WTC11 (cell line): ENCODE measurements around the gene SEMA3C. TPM values are rescaled to one million over a fixed set of nuclear protein-coding genes. Genes with fewer than 3 reads are reported as not detected.

Experiments
- ATAC-seq: fragments of 200-7000 bp; cut with Tn5 transposase; 2 replicates; pipeline ENCODE4 v1.10.0; 2021; ENCODE audit warnings: mild to moderate bottlenecking, moderate library complexity
- CTCF ChIA-PET: fragments of 300-600 bp; sonication (Branson Sonifier 250); formaldehyde crosslinking; loops from one replicate; lab custom pipeline; 2021; ENCODE audit warnings: antibody characterized with exemption; lab: Charles Lee
- POLR2A ChIA-PET: fragments of 350-600 bp; sonication (Branson Sonifier 250); formaldehyde crosslinking; loops from one replicate; lab custom pipeline; 2021; ENCODE audit warnings: antibody characterized with exemption; lab: Charles Lee
- DNase-seq: peaks from one replicate; pipeline ENCODE4 v3.0.0; 2021; ENCODE audit warnings: low spot score
- H3K27ac Mint-ChIP-seq: 2 replicates; pipeline ENCODE4 v1.8.0; 2021; ENCODE audit warnings: mixed read lengths
- H3K27me3 Mint-ChIP-seq: 2 replicates; pipeline ENCODE4 v1.8.0; 2021; ENCODE audit warnings: low read depth, mild to moderate bottlenecking, moderate library complexity, mixed read lengths
- H3K36me3 Mint-ChIP-seq: 2 replicates; pipeline ENCODE4 v1.8.0; 2021; ENCODE audit warnings: mixed read lengths
- H3K4me1 Mint-ChIP-seq: 2 replicates; pipeline ENCODE4 v1.8.0; 2022; ENCODE audit warnings: mixed read lengths
- H3K4me3 Mint-ChIP-seq: 2 replicates; pipeline ENCODE4 v1.8.0; 2021; ENCODE audit warnings: mild to moderate bottlenecking, moderate library complexity, mixed read lengths
- H3K9me3 Mint-ChIP-seq: 2 replicates; pipeline ENCODE4 v1.8.0; 2021; ENCODE audit warnings: mixed read lengths
- GRHL2 ChIP-seq: fragments of 250-450 bp; sonication (Bioruptor Pico); IDR thresholded peaks from 2 replicates; pipeline ENCODE4 v1.8.0; 2022; ENCODE audit warnings: mild to moderate bottlenecking, moderate library complexity; ENCODE audit not compliant: insufficient replicate concordance, severe bottlenecking
- JUN ChIP-seq: sonication (generic); formaldehyde crosslinking; IDR thresholded peaks from 2 replicates; pipeline ENCODE4 v1.8.0; 2023; ENCODE audit warnings: mild to moderate bottlenecking, missing genetic modification reagents
- NFYB ChIP-seq: sonication (generic); formaldehyde crosslinking; conservative IDR thresholded peaks from 2 replicates; pipeline ENCODE4 v1.8.0; 2022; ENCODE audit warnings: low read depth, missing genetic modification reagents
- NR2C2 ChIP-seq: sonication (generic); formaldehyde crosslinking; IDR thresholded peaks from 2 replicates; pipeline ENCODE4 v1.8.0; 2022; ENCODE audit warnings: mild to moderate bottlenecking, missing genetic modification reagents
- OVOL2 ChIP-seq: fragments of 250-450 bp; sonication (Bioruptor Pico); IDR thresholded peaks from 2 replicates; pipeline ENCODE4 v1.9.0; 2021; ENCODE audit warnings: mild to moderate bottlenecking, borderline replicate concordance
- SP1 ChIP-seq: sonication (generic); formaldehyde crosslinking; conservative IDR thresholded peaks from 2 replicates; pipeline ENCODE4 v1.8.1; 2022; ENCODE audit warnings: missing genetic modification reagents
- TP53 ChIP-seq: sonication (generic); formaldehyde crosslinking; IDR thresholded peaks from 2 replicates; pipeline ENCODE4 v1.8.1; 2023; ENCODE audit warnings: mild to moderate bottlenecking, missing genetic modification reagents
- ZNF121 ChIP-seq: sonication (generic); formaldehyde crosslinking; IDR thresholded peaks from 2 replicates; pipeline ENCODE4 v1.8.0; 2023; ENCODE audit warnings: missing genetic modification reagents
- ZNF232 ChIP-seq: sonication (generic); formaldehyde crosslinking; IDR thresholded peaks from 2 replicates; pipeline ENCODE4 v1.8.0; 2022; ENCODE audit warnings: mild to moderate bottlenecking, missing genetic modification reagents
- ZNF416 ChIP-seq: fragments of 250-450 bp; sonication (Bioruptor Pico); IDR thresholded peaks from 2 replicates; pipeline ENCODE4 v1.9.0; 2021; ENCODE audit warnings: mild to moderate bottlenecking, inconsistent platforms
- ZNF671 ChIP-seq: fragments of 250-450 bp; sonication (Bioruptor Pico); IDR thresholded peaks from 2 replicates; pipeline ENCODE4 v1.8.0; 2021; ENCODE audit warnings: mild to moderate bottlenecking
- total RNA-seq: library from RNA; stranded (reverse); gene quantifications from 3 replicates; pipeline ENCODE4 v1.2.3, GENCODE V29; 2021
- TF ChIP-seq, protein P1 (sequence below): sonication (generic); formaldehyde crosslinking; IDR thresholded peaks from 2 replicates; pipeline ENCODE4 v1.8.1; 2023; ENCODE audit warnings: mild to moderate bottlenecking, missing genetic modification reagents
- TF ChIP-seq, protein P2 (sequence below): sonication (generic); formaldehyde crosslinking; IDR thresholded peaks from 2 replicates; pipeline ENCODE4 v1.8.0; 2022; ENCODE audit warnings: mild to moderate bottlenecking, missing genetic modification reagents
- TF ChIP-seq, protein P3 (sequence below): fragments of 250-450 bp; sonication (Bioruptor Pico); IDR thresholded peaks from 2 replicates; pipeline ENCODE4 v2.1.2; 2022; ENCODE audit warnings: mild to moderate bottlenecking, moderate library complexity
- TF ChIP-seq, protein P4 (sequence below): fragments of 250-450 bp; sonication (Bioruptor Pico); IDR thresholded peaks from 2 replicates; pipeline ENCODE4 v1.9.0; 2021; ENCODE audit warnings: mild to moderate bottlenecking
- TF ChIP-seq, protein P5 (sequence below): fragments of 250-450 bp; sonication (Bioruptor Pico); IDR thresholded peaks from 2 replicates; pipeline ENCODE4 v1.9.0; 2021; ENCODE audit warnings: mild to moderate bottlenecking, borderline replicate concordance
- TF ChIP-seq, protein P6 (sequence below): sonication (generic); formaldehyde crosslinking; IDR thresholded peaks from 2 replicates; pipeline ENCODE4 v1.8.0; 2022; ENCODE audit warnings: mild to moderate bottlenecking, missing genetic modification reagents
- TF ChIP-seq, protein P7 (sequence below): sonication (generic); formaldehyde crosslinking; IDR thresholded peaks from 2 replicates; pipeline ENCODE4 v1.8.1; 2022; ENCODE audit warnings: low read depth, mild to moderate bottlenecking, moderate library complexity, missing genetic modification reagents, borderline replicate concordance
- TF ChIP-seq, protein P8 (sequence below): sonication (generic); formaldehyde crosslinking; IDR thresholded peaks from 2 replicates; pipeline ENCODE4 v1.8.1; 2023; ENCODE audit warnings: mild to moderate bottlenecking, missing genetic modification reagents, borderline replicate concordance

The SEMA3C gene
- total RNA-seq, 1 experiment from 2014 or later: 2.1 TPM

DNA sequence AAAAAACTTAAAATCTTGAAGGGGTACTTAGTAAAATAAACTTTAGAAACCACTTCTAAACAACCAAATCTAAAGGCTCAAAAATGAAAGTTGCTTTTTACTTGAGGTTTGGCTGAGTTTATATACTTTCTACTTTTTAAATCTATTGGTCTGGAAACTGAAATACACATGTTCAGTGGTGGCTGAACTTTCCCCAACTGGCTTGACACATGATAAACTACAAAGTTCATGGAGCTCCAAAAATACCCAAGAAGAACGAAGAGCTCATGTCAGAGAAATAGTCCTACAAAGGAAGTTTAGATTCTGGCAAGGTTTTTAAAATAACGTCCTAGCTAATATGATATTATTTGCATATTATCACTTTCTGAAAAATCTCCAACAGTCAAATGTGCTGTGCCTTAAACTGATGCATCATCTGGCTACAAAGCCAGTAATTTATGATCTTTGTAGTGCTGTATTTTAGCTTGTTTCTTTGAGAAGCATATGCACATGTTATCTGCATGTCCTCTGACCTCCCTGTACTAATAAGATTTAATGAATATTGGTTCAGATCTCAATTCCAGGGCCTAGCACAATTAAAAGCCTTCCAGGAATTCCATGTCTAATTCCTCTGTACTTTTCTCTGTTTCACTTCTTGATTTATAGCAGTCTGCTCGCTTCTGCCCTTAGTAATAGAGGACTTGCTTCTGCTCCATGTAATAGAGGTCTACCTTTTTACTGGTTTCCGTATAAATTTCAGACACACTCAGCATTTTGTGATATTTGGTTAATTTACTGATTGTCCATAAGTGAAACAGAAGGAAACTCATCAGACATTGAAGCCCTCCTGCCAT, 28.2 kb downstream of the SEMA3C start:
- no peak for ATAC-seq
- H3K36me3 Mint-ChIP-seq: no peaks in the 10 kb centered on the region
- CTCF ChIA-PET: no interaction called here

More for the DNA sequence above, 28.2 kb downstream of the SEMA3C start:
- POLR2A ChIA-PET: no interaction called here
- no peaks in the 10 kb centered on the region for H3K27me3 Mint-ChIP-seq
- no peak overlapping the region for H3K4me3 Mint-ChIP-seq
- peaks cover 4% of the 10 kb centered on the region for H3K4me1 Mint-ChIP-seq
- DNase-seq: no peak
- H3K9me3 Mint-ChIP-seq: no peaks in the 10 kb centered on the region
- TF ChIP-seq OVOL2 (CRISPR knock-in tag): no peak
- TF ChIP-seq, protein P1, sequence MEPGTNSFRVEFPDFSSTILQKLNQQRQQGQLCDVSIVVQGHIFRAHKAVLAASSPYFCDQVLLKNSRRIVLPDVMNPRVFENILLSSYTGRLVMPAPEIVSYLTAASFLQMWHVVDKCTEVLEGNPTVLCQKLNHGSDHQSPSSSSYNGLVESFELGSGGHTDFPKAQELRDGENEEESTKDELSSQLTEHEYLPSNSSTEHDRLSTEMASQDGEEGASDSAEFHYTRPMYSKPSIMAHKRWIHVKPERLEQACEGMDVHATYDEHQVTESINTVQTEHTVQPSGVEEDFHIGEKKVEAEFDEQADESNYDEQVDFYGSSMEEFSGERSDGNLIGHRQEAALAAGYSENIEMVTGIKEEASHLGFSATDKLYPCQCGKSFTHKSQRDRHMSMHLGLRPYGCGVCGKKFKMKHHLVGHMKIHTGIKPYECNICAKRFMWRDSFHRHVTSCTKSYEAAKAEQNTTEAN: no peak
- TF ChIP-seq, protein P2, sequence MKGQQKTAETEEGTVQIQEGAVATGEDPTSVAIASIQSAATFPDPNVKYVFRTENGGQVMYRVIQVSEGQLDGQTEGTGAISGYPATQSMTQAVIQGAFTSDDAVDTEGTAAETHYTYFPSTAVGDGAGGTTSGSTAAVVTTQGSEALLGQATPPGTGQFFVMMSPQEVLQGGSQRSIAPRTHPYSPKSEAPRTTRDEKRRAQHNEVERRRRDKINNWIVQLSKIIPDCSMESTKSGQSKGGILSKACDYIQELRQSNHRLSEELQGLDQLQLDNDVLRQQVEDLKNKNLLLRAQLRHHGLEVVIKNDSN (CRISPR knock-in tag): no peak
- no peak for TF ChIP-seq ZNF671 (CRISPR knock-in tag)
- TF ChIP-seq, protein P3, sequence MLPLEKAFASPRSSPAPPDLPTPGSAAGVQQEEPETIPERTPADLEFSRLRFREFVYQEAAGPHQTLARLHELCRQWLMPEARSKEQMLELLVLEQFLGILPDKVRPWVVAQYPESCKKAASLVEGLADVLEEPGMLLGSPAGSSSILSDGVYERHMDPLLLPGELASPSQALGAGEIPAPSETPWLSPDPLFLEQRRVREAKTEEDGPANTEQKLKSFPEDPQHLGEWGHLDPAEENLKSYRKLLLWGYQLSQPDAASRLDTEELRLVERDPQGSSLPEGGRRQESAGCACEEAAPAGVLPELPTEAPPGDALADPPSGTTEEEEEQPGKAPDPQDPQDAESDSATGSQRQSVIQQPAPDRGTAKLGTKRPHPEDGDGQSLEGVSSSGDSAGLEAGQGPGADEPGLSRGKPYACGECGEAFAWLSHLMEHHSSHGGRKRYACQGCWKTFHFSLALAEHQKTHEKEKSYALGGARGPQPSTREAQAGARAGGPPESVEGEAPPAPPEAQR (CRISPR knock-in tag): no peak
- TF ChIP-seq NFYB (CRISPR knock-in tag): no peak
- no peak for TF ChIP-seq ZNF232 (CRISPR knock-in tag)
- TF ChIP-seq, protein P4, sequence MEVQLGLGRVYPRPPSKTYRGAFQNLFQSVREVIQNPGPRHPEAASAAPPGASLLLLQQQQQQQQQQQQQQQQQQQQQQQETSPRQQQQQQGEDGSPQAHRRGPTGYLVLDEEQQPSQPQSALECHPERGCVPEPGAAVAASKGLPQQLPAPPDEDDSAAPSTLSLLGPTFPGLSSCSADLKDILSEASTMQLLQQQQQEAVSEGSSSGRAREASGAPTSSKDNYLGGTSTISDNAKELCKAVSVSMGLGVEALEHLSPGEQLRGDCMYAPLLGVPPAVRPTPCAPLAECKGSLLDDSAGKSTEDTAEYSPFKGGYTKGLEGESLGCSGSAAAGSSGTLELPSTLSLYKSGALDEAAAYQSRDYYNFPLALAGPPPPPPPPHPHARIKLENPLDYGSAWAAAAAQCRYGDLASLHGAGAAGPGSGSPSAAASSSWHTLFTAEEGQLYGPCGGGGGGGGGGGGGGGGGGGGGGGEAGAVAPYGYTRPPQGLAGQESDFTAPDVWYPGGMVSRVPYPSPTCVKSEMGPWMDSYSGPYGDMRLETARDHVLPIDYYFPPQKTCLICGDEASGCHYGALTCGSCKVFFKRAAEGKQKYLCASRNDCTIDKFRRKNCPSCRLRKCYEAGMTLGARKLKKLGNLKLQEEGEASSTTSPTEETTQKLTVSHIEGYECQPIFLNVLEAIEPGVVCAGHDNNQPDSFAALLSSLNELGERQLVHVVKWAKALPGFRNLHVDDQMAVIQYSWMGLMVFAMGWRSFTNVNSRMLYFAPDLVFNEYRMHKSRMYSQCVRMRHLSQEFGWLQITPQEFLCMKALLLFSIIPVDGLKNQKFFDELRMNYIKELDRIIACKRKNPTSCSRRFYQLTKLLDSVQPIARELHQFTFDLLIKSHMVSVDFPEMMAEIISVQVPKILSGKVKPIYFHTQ (CRISPR knock-in tag): no peak
- no peak for TF ChIP-seq TP53
- no peak for TF ChIP-seq ZNF416 (CRISPR knock-in tag)
- TF ChIP-seq, protein P5, sequence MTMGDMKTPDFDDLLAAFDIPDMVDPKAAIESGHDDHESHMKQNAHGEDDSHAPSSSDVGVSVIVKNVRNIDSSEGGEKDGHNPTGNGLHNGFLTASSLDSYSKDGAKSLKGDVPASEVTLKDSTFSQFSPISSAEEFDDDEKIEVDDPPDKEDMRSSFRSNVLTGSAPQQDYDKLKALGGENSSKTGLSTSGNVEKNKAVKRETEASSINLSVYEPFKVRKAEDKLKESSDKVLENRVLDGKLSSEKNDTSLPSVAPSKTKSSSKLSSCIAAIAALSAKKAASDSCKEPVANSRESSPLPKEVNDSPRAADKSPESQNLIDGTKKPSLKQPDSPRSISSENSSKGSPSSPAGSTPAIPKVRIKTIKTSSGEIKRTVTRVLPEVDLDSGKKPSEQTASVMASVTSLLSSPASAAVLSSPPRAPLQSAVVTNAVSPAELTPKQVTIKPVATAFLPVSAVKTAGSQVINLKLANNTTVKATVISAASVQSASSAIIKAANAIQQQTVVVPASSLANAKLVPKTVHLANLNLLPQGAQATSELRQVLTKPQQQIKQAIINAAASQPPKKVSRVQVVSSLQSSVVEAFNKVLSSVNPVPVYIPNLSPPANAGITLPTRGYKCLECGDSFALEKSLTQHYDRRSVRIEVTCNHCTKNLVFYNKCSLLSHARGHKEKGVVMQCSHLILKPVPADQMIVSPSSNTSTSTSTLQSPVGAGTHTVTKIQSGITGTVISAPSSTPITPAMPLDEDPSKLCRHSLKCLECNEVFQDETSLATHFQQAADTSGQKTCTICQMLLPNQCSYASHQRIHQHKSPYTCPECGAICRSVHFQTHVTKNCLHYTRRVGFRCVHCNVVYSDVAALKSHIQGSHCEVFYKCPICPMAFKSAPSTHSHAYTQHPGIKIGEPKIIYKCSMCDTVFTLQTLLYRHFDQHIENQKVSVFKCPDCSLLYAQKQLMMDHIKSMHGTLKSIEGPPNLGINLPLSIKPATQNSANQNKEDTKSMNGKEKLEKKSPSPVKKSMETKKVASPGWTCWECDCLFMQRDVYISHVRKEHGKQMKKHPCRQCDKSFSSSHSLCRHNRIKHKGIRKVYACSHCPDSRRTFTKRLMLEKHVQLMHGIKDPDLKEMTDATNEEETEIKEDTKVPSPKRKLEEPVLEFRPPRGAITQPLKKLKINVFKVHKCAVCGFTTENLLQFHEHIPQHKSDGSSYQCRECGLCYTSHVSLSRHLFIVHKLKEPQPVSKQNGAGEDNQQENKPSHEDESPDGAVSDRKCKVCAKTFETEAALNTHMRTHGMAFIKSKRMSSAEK (CRISPR knock-in tag): no peak
- TF ChIP-seq, protein P6, sequence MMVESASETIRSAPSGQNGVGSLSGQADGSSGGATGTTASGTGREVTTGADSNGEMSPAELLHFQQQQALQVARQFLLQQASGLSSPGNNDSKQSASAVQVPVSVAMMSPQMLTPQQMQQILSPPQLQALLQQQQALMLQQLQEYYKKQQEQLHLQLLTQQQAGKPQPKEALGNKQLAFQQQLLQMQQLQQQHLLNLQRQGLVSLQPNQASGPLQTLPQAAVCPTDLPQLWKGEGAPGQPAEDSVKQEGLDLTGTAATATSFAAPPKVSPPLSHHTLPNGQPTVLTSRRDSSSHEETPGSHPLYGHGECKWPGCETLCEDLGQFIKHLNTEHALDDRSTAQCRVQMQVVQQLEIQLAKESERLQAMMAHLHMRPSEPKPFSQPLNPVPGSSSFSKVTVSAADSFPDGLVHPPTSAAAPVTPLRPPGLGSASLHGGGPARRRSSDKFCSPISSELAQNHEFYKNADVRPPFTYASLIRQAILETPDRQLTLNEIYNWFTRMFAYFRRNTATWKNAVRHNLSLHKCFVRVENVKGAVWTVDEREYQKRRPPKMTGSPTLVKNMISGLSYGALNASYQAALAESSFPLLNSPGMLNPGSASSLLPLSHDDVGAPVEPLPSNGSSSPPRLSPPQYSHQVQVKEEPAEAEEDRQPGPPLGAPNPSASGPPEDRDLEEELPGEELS (CRISPR knock-in tag): no peak
- no peak for TF ChIP-seq SP1 (CRISPR knock-in tag)
- no peak for TF ChIP-seq GRHL2 (CRISPR knock-in tag)
- no peak for TF ChIP-seq NR2C2
- TF ChIP-seq JUN (CRISPR knock-in tag): no peak
- TF ChIP-seq, protein P7, sequence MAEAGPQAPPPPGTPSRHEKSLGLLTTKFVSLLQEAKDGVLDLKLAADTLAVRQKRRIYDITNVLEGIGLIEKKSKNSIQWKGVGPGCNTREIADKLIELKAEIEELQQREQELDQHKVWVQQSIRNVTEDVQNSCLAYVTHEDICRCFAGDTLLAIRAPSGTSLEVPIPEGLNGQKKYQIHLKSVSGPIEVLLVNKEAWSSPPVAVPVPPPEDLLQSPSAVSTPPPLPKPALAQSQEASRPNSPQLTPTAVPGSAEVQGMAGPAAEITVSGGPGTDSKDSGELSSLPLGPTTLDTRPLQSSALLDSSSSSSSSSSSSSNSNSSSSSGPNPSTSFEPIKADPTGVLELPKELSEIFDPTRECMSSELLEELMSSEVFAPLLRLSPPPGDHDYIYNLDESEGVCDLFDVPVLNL (CRISPR knock-in tag): no peak
- TF ChIP-seq ZNF121 (CRISPR knock-in tag): no peak
- TF ChIP-seq, protein P8, sequence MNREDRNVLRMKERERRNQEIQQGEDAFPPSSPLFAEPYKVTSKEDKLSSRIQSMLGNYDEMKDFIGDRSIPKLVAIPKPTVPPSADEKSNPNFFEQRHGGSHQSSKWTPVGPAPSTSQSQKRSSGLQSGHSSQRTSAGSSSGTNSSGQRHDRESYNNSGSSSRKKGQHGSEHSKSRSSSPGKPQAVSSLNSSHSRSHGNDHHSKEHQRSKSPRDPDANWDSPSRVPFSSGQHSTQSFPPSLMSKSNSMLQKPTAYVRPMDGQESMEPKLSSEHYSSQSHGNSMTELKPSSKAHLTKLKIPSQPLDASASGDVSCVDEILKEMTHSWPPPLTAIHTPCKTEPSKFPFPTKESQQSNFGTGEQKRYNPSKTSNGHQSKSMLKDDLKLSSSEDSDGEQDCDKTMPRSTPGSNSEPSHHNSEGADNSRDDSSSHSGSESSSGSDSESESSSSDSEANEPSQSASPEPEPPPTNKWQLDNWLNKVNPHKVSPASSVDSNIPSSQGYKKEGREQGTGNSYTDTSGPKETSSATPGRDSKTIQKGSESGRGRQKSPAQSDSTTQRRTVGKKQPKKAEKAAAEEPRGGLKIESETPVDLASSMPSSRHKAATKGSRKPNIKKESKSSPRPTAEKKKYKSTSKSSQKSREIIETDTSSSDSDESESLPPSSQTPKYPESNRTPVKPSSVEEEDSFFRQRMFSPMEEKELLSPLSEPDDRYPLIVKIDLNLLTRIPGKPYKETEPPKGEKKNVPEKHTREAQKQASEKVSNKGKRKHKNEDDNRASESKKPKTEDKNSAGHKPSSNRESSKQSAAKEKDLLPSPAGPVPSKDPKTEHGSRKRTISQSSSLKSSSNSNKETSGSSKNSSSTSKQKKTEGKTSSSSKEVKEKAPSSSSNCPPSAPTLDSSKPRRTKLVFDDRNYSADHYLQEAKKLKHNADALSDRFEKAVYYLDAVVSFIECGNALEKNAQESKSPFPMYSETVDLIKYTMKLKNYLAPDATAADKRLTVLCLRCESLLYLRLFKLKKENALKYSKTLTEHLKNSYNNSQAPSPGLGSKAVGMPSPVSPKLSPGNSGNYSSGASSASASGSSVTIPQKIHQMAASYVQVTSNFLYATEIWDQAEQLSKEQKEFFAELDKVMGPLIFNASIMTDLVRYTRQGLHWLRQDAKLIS (CRISPR knock-in tag): no peak
- H3K27ac Mint-ChIP-seq: no peak overlapping the region
